T1000 (cell line): ENCODE results near the gene MLF2.
A peak's percentile ranks its signal among the peaks of the same experiment; 100 is the strongest.

ENCODE experiments used
- DNase-seq: peaks from one replicate; lab custom pipeline; 2025; ENCODE audit warnings: mixed read lengths; lab: John Stamatoyannopoulos, UW

The MLF2 gene

GRCh38 chr12:6778217-6778573 is 25.3 kb upstream of the MLF2 start:
- DNase-seq = no peak

- no peak for DNase-seq
Measured at GRCh38 chr12:6777386-6777785, 24.4 kb upstream of the MLF2 start.

- no peak for DNase-seq
Measured at GRCh38 chr12:6775185-6776174, 22.5 kb upstream of the MLF2 start.

- DNase-seq = no peak
Measured at GRCh38 chr12:6774499-6775062, 21.6 kb upstream of the MLF2 start.

GRCh38 chr12:6773590-6774351 is 20.8 kb upstream of the MLF2 start:
- no peak for DNase-seq

- DNase-seq = no peak
Measured at GRCh38 chr12:6772726-6773589, 20.0 kb upstream of the MLF2 start.

GRCh38 chr12:6772331-6772695 is 19.4 kb upstream of the MLF2 start, which contains the start of gene LAG3:
LAG3 (plus strand) TSS chr12:6772520; CDS start chr12:6772853, 333 bp downstream.
- no peak for DNase-seq

GRCh38 chr12:6771509-6772330 is 18.8 kb upstream of the MLF2 start:
- no peak for DNase-seq

- DNase-seq = no peak
Measured at GRCh38 chr12:6771091-6771495, 18.2 kb upstream of the MLF2 start.

GRCh38 chr12:6770600-6770999 is 17.7 kb upstream of the MLF2 start:
- DNase-seq = no peak

- DNase-seq = no peak
Measured at GRCh38 chr12:6770094-6770493, 17.2 kb upstream of the MLF2 start.

GRCh38 chr12:6769666-6770065 is 16.7 kb upstream of the MLF2 start:
- no peak for DNase-seq

- DNase-seq = no peak
Measured at GRCh38 chr12:6768990-6769389, 16.0 kb upstream of the MLF2 start.

- DNase-seq = no peak
Measured at GRCh38 chr12:6768437-6768914, 15.5 kb upstream of the MLF2 start.

- DNase-seq = no peak
Measured at GRCh38 chr12:6767353-6768319, 14.7 kb upstream of the MLF2 start.

- DNase-seq = peak; percentile 18
Measured at GRCh38 chr12:6766651-6767349, 13.9 kb upstream of the MLF2 start.

GRCh38 chr12:6765634-6766581 is 13.0 kb upstream of the MLF2 start, which contains the start of gene PTMS:
PTMS (plus strand) TSS chr12:6766363; CDS start chr12:6766706, 343 bp downstream.
- DNase-seq = peak; percentile 59
